ENCODE results near the gene UGT1A1. TPM values are rescaled to one million over a fixed set of nuclear protein-coding genes. Genes with fewer than 3 reads are reported as not detected.

Gene UGT1A1
- total RNA-seq, 1 donor = not detected

GRCh38 chr2:233799716-233800115 is 39.6 kb downstream of the UGT1A1 start:
- no peaks in the 10 kb centered on the region for H3K4me1 ChIP-seq (ENCODE audit: insufficient read depth, low read length)
- no peak overlapping the region for H3K4me3 ChIP-seq (ENCODE audit: low read length)
- no peaks in the 10 kb centered on the region for H3K27me3 ChIP-seq (ENCODE audit: insufficient read depth, low read length)
- H3K9me3 ChIP-seq (ENCODE audit: low read depth, low read length) = no peaks in the 10 kb centered on the region

- no peaks in the 10 kb centered on the region for H3K27me3 ChIP-seq (ENCODE audit: insufficient read depth, low read length)
- H3K4me3 ChIP-seq (ENCODE audit: low read length) = no peak overlapping the region
- no peaks in the 10 kb centered on the region for H3K4me1 ChIP-seq (ENCODE audit: insufficient read depth, low read length)
- no peaks in the 10 kb centered on the region for H3K9me3 ChIP-seq (ENCODE audit: low read depth, low read length)
These were observed 40.1 kb downstream of the UGT1A1 start for GRCh38 chr2:233800208-233800607.

GRCh38 chr2:233801357-233802131 is 41.5 kb downstream of the UGT1A1 start:
- Histone ChIP-seq H3K4me1 (ENCODE audit: insufficient read depth, low read length) (no peaks in the 10 kb centered on the region), H3K27me3 (ENCODE audit: insufficient read depth, low read length) (no peaks in the 10 kb centered on the region), H3K4me3 (ENCODE audit: low read length) (no peak overlapping the region), H3K9me3 (ENCODE audit: low read depth, low read length) (no peaks in the 10 kb centered on the region)

- H3K4me1 ChIP-seq (ENCODE audit: insufficient read depth, low read length) = no peaks in the 10 kb centered on the region
- no peak overlapping the region for H3K4me3 ChIP-seq (ENCODE audit: low read length)
- no peaks in the 10 kb centered on the region for H3K9me3 ChIP-seq (ENCODE audit: low read depth, low read length)
- no peaks in the 10 kb centered on the region for H3K27me3 ChIP-seq (ENCODE audit: insufficient read depth, low read length)
These were observed 42.2 kb downstream of the UGT1A1 start for GRCh38 chr2:233802132-233802815.

- no peak overlapping the region for H3K4me3 ChIP-seq (ENCODE audit: low read length)
- no peaks in the 10 kb centered on the region for H3K4me1 ChIP-seq (ENCODE audit: insufficient read depth, low read length)
- H3K27me3 ChIP-seq (ENCODE audit: insufficient read depth, low read length) = no peaks in the 10 kb centered on the region
- no peaks in the 10 kb centered on the region for H3K9me3 ChIP-seq (ENCODE audit: low read depth, low read length)
These were observed 43.3 kb downstream of the UGT1A1 start for GRCh38 chr2:233803292-233803911.

GRCh38 chr2:233803994-233804393 is 43.9 kb downstream of the UGT1A1 start:
- H3K9me3 ChIP-seq (ENCODE audit: low read depth, low read length) = no peaks in the 10 kb centered on the region
- no peak overlapping the region for H3K4me3 ChIP-seq (ENCODE audit: low read length)
- no peaks in the 10 kb centered on the region for H3K4me1 ChIP-seq (ENCODE audit: insufficient read depth, low read length)
- H3K27me3 ChIP-seq (ENCODE audit: insufficient read depth, low read length) = no peaks in the 10 kb centered on the region

GRCh38 chr2:233807215-233807865 is 47.3 kb downstream of the UGT1A1 start:
- H3K9me3 ChIP-seq (ENCODE audit: low read depth, low read length) = no peaks in the 10 kb centered on the region
- no peaks in the 10 kb centered on the region for H3K27me3 ChIP-seq (ENCODE audit: insufficient read depth, low read length)
- no peak overlapping the region for H3K4me3 ChIP-seq (ENCODE audit: low read length)
- no peaks in the 10 kb centered on the region for H3K4me1 ChIP-seq (ENCODE audit: insufficient read depth, low read length)

- H3K4me1 ChIP-seq (ENCODE audit: insufficient read depth, low read length) = no peaks in the 10 kb centered on the region
- no peak overlapping the region for H3K4me3 ChIP-seq (ENCODE audit: low read length)
- no peaks in the 10 kb centered on the region for H3K27me3 ChIP-seq (ENCODE audit: insufficient read depth, low read length)
- H3K9me3 ChIP-seq (ENCODE audit: low read depth, low read length) = no peaks in the 10 kb centered on the region
These were observed 48.2 kb downstream of the UGT1A1 start for GRCh38 chr2:233807966-233808935.

DNA sequence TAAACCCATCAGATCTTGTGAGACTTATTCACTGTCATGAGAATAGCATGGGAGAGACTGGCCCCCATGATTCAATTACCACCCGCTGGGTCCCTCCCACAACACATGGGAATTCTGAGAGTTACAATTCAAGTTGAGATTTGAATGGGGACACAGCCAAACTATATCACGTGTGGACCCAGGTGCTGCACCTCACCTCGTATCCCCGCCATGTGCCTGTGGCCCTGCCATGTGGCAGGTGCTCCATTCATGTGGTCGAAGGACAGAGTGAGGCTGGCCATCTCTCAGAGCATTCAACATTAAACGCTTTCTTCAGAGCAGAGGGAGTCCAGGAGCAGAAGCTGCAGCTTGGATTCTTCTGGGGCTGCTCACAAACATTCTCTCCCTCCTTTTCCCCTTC is 50.3 kb downstream of the UGT1A1 start:
- Histone ChIP-seq H3K27me3 (ENCODE audit: insufficient read depth, low read length) (no peaks in the 10 kb centered on the region), H3K9me3 (ENCODE audit: low read depth, low read length) (no peaks in the 10 kb centered on the region), H3K4me3 (ENCODE audit: low read length) (no peak overlapping the region), H3K4me1 (ENCODE audit: insufficient read depth, low read length) (no peaks in the 10 kb centered on the region)

DNA sequence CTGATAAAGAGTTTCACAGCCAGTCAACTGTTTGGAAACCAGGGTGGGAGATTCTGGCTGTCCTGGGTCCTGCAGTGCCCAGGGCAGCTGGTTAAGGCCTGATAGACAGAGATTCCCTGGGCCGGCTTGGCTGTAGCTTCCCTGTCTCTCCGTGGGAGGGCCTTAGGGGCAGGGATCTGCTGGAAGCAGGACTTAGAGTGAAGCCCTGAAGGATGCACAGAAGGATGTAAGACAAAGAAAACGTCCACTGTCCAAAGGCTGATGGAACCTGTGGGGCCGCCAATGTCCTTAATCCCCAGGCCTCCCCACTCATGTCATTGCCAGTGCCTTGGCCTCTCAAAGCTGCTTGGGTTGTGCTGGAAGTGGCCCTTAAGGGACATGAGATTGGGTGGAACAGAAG is 51.0 kb downstream of the UGT1A1 start:
- Histone ChIP-seq H3K4me1 (ENCODE audit: insufficient read depth, low read length) (no peaks in the 10 kb centered on the region), H3K4me3 (ENCODE audit: low read length) (no peak overlapping the region), H3K27me3 (ENCODE audit: insufficient read depth, low read length) (no peaks in the 10 kb centered on the region), H3K9me3 (ENCODE audit: low read depth, low read length) (no peaks in the 10 kb centered on the region)

DNA sequence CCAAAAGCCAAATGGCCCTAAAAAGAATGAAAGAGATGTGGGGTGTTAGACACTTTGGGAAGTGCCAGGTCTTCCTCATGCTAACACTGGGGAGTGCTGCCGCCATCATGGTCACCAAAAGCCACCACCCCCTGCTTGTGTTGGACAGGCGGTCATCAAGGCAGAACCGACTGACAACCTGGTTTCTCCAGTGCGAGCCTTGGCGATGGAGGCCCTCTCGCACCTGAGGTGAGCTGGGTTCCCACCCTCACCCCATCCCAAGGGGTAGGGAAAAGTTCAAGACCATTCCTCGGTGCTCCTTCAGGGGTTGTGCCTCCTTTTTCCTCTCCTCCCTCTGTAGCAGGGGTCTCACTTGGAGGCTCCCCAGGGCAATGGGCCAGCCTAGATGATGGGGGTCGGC is 51.7 kb downstream of the UGT1A1 start:
- H3K27me3 ChIP-seq (ENCODE audit: insufficient read depth, low read length) = no peaks in the 10 kb centered on the region
- no peak overlapping the region for H3K4me3 ChIP-seq (ENCODE audit: low read length)

GRCh38 chr2:233813236-233814055 is 53.4 kb downstream of the UGT1A1 start:
- Histone ChIP-seq H3K4me1 (ENCODE audit: insufficient read depth, low read length) (no peaks in the 10 kb centered on the region), H3K9me3 (ENCODE audit: low read depth, low read length) (no peaks in the 10 kb centered on the region), H3K27me3 (ENCODE audit: insufficient read depth, low read length) (no peaks in the 10 kb centered on the region), H3K4me3 (ENCODE audit: low read length) (no peak overlapping the region)

More for the DNA sequence above, 51.7 kb downstream of the UGT1A1 start:
- H3K4me1 ChIP-seq (ENCODE audit: insufficient read depth, low read length) = no peaks in the 10 kb centered on the region
- H3K9me3 ChIP-seq (ENCODE audit: low read depth, low read length) = no peaks in the 10 kb centered on the region

DNA sequence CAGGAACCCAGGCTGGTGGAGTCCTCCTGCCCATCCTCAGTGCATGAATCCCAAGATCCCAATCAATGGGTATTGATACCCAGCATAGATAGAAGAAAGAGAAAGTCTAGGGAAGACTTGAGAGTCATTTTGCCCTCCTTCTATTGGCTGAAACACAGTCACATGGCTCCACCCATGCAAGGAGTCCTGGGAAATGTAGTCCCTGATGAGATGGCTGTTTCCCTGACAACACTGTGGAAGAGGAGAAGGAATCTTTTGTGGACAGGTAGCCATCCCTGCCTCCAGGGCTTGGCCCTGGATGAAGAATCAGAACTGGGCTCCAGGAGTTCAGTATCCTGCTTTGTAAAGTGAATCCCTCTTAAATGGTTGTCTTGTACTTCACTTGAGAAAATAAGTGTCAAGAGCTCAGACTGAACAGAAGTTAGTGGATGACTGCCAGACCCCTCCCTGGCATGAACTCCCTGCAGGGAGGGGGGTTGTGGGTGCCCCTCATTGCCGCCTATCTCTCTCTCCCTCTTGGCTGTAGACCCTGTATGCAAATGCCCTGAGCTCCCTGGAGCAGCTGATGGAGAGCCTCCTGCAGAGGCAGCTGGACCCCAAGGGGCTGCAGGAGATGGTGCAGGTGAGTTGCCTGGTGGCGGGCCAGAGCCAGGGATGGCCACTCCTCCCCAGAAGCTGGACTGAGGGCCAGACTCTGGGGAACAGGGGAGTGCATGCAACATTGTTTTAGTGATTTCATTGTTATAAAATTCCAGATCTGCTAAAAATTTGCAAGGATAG is 54.2 kb downstream of the UGT1A1 start:
- H3K4me3 ChIP-seq (ENCODE audit: low read length) = no peak overlapping the region
- H3K9me3 ChIP-seq (ENCODE audit: low read depth, low read length) = no peaks in the 10 kb centered on the region
- H3K4me1 ChIP-seq (ENCODE audit: insufficient read depth, low read length) = no peaks in the 10 kb centered on the region
- no peaks in the 10 kb centered on the region for H3K27me3 ChIP-seq (ENCODE audit: insufficient read depth, low read length)

Measured in mononuclear cell (primary cell).